Measurements from ENCODE around the gene TRAF1.

Gene TRAF1

DNA sequence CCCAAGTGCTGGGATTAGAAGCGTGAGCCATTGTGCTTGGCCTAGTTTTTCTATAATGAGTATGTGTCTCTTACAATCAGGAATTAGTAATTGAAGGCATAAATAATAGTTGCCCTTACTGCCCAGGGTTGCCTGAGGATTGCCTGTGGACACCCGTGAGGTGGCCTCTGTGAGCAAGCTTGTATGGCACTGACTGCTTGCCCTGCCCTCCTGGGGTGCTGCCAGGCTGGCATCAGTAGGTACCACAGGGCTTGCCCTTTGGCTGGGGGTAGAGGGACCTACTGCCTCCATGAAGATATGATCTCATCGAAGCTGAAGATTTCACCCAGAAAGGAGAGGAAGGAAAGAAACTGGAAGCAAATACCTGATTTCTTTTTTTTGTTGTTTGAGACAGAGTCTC is 25.8 kb downstream of the TRAF1 start:
- TF ChIP-seq CTCF (IDR thresholded peaks at IDR 0.05) = no peak

DNA sequence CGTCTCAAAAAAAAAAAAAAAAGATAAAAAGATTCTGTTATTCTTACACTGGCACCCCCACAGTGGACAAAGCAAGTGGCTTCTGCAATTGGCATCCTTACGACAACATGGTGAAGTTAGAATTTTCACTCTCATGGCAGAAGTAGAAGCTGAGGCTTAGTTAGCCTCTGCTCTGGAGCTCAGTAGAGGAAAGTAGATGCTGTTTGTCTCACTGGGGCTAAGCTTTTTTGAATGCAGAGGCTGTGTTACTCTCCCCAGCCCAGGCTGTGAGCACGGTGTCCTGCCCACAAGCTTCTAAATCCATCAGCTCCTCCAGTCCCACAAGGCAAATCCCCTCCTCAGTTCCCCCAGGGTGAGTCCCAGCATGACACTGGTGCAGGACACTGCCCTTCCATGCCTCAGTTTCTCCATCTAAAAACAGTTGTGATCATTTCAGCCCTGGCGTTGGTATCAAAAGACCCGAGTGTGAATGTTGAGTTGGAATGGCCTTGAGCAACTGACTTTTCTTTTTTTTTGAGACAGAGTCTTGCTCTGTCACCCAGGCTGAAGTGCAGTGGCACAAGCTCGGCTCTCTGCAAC is 27.0 kb downstream of the TRAF1 start:
- TF ChIP-seq CTCF (IDR thresholded peaks at IDR 0.05) = no peak

GRCh38 chr9:120898396-120898795 is 28.2 kb downstream of the TRAF1 start:
- TF ChIP-seq CTCF (IDR thresholded peaks at IDR 0.05) = no peak

DNA sequence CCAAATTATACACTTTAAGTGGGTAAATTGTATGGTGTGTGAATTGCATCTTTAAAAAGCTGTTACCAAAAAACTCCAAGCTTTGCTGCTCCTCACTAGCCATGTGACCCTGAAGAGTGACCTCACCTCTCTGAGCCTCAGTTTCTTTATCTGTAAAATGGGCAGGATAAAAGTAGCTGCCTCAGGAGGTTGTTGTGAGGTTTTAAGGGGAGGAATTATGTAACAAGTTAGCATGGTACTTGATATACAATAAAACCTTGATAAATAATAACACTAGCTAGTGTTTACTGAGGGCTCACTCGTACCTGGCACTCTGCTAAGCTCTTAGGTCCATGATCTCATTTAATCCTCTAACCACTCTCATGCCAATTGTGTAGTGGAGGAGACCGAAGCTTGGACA is 30.6 kb downstream of the TRAF1 start:
- TF ChIP-seq CTCF (IDR thresholded peaks at IDR 0.05) = no peak

DNA sequence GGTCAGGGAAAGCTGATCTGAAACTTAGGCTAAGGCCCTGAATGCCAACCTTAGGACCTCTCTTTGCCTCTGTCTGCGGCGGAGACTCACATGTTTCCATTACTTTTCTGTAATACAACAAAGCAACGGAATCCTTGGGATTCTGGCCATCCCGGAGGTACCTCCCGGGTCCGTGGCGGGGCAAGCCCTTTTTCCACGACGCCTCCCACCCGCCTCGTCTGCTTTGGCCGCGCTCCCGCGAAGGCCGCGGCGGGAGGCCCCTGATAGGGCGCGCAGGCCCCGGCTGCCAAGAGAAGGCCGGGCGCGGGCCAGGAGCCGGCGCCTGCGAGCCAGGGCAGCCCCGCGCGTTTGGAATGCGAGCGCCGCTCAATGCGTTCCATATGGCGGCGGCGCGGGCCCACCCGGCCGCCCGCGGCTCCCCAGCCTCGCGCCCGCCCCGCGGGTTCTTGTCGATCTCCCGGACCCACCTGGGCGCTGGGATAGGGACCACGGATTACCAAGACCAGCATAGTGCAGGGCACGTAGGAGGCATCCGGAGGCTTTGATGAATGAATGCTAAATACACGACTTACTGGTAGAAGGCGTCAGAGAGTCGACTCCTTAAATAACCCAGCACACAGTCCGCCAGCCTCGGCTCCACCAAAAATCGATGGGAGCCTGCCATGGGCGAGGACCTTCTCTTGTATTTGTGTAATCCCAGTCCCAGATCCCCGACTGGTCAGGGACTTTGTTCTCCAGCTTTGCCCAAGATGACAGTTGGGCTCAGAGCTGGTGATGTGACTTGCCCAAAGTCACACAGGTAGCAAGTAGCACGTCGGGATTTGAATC is 32.1 kb downstream of the TRAF1 start:
- no peak for TF ChIP-seq CTCF (IDR thresholded peaks at IDR 0.05)

DNA sequence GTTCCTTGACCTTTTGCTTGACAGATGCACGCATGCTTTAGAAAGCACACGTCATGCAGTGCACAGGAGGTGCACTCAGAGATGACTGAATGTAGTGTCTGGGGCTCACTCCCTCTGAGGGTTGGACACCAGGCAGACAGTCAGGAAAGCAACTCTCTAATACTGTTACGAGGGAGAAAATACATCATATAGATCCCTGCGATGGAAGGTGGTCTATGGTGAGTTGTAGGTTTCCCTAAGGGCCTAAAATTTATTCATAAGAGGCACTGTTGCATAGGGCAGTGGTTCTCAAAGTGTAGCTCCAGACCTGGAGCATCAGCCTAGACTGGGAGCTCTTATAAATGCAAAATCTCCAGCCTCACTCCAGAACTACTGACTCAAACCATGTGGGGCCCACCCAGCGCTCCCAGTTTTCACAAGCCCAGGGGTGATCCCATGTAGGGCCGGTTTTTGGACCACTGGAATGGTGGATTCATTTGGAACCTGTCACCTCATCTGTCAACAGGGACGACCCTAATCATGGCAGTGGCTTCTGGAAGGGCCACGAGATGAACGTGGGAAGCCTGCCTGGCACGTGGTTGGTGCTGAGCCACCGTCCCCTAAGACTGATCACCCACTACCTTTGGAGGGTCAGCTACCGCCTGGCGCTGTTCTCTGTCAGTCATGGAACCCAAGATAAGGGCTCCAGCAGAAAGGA is 32.8 kb downstream of the TRAF1 start:
- TF ChIP-seq CTCF (IDR thresholded peaks at IDR 0.05) = no peak

DNA sequence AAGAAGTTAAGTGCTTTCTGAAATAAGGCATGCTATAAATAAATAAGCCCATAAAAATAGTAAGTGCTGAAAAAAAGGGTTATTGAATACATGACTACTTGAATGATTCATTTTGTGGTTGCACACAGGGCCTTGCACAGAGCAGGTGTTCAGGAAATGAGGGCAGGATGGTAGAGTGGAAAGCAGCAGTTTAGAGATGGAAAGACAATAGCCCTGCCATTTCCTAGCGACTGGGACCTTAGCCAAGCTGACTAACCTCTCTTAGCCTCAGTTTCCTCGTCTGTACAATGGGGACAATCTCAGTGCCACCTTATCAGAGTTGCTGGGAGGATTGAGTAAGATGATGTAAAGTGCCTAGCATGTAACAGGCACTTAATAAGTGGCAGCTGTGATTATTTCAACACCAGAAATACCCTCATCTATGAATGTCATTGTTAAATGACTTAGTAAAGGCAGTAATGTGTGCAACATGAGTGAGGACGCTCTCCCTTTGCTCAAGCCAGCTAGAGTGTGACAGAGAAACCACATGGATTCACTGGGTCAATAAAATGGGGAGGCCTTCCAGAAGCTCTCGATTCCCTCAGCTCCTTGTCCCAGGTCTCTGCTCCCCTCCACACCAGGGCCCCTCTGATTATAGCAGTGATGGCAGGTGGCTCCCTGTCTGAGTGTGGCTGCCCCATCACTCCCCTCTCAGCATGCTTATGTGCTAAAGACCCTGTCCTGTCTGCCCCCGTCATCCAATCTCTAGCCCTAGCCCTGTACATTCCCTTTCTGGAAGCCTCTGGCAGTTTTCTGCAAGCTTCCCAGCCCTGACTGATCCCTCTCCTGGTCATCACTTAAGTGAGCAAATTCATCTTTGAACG is 33.6 kb downstream of the TRAF1 start:
- no peak for TF ChIP-seq CTCF (IDR thresholded peaks at IDR 0.05)
